GM20431 (cell line): ENCODE measurements around the gene FAM151A.

Experiments
- in situ Hi-C: fragments of 300-500 bp; cut with MseI, MboI; formaldehyde crosslinking; loops from one replicate; pipeline ENCODE4 v1.15.0; 2020; ENCODE audit warnings: low sequenced_read_pairs; ENCODE audit not compliant: unreplicated experiment

The FAM151A gene

DNA sequence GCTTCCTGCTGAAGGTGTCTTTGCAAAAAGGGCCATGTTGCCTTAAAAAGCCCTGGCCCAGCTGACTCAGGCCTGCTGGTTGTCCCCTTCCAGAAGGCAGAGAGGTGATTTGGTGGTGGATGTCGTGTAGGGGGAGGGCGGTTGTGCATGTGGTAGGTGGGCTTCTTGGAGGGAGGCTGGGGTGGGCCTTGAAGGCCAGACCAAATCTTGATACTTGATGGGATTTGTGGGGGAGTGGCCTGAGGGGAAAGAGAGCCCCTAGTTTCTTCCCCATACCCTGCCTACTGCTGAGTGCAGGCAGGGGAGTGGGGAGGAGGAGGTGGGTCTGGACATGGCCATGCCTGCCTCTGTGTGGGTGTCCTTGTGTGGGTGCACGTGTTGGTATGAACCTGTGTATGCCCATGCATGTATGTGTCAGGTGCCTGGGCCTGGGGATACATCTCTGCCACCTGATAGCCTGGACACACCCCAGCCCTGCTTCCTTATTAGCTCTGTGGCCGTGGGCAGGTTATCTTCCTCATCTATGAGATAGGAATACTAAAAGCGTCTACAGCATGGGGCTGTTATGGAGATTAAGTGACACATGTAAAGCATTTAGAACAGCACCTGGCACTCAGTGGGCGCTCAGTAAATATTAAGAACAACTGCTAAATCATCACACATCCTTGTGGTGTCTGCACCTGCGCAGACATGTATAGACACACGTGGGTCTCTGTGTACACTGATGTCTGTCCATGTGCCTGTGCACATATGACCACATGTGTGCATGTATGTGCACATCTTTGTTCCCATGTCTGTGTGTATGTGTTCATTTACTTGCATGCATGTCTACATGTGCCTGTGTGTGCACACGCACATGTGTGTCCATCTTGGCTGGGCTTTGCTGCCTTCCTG, 17.0 kb downstream of the FAM151A start:
- in situ Hi-C loops: no loop called here

DNA sequence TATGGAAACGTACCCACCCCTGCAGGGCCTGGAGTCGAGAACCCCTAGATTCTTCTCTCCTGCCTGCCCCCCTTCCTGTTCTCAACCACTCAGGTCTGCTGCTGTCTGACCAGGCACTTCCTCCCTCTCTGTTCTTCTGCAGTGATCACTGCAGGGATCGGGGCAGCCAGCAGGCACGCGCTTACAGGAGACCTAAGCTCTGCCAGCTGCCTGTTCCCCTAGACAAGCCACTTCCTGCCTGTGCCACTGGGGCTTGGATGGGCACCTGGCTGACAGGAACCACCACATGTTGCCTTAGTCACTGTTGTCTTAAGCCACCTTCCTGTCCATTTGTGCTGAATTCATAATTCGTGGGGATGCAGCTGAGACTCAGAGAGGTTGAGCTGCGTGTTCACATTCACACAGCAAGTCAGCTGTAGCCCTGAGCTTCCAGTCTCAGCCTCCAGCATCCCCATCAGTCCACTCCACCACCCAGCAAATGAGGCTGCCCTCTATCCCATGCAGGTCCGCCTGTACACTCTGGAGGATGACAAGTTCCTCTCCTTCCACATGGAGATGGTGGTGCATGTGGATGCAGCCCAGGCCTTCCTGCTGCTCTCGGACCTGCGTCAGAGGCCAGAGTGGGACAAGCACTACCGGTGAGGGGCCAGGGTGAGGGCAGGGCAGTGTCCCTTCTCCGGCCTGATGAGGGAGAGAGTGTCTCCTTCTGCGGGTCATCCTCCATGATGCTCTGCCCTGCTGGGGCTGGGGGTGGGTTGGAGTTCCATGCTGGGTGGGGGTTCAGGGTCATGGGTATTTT, 18.6 kb downstream of the FAM151A start:
- in situ Hi-C loops: no loop called here

DNA sequence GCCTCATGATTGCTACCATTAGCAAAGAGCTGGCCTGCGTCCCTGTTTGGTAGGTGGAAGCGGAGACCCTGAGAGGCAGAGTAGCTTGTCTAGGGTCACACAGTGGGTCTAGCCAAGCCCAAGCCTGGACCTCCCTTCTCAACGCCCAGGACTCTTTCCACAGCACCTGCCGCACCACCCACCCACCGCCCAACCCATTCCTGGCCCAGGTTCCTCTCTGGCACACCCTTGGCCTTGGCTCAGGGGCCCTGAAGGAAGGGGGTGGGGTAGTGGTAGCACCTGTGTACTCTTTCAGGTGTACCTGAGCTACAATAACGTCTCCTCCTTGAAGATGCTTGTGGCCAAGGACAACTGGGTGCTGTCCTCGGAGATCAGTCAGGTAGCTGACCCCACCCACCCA, 19.3 kb downstream of the FAM151A start:
- in situ Hi-C loops: no loop called here

- in situ Hi-C loops: no loop called here
These were observed 20.1 kb downstream of the FAM151A start for GRCh38 chr1:54603241-54603640.

- in situ Hi-C loops: no loop called here
These were observed 20.8 kb downstream of the FAM151A start for GRCh38 chr1:54602554-54602953.

DNA sequence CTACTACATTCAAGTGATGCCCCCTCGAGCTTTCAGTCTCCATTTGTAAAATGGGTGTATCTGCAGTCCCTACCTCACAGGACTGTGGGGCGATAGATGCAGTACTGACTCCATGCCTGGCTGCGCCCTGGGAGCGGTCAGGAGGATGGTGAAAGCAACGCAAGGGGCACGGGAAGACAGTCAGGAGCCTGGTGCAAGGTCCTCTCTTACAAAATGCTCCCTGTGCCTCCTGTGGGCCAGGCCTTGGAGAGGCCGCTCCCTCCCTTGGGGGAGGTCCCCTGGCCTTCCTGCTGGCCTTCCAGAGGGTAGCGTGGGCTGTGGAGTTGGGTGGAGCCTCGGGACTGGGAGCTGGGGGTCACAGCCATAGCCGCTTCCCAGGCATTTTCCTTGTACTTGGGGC, 21.6 kb downstream of the FAM151A start:
- in situ Hi-C loops: no loop called here

DNA sequence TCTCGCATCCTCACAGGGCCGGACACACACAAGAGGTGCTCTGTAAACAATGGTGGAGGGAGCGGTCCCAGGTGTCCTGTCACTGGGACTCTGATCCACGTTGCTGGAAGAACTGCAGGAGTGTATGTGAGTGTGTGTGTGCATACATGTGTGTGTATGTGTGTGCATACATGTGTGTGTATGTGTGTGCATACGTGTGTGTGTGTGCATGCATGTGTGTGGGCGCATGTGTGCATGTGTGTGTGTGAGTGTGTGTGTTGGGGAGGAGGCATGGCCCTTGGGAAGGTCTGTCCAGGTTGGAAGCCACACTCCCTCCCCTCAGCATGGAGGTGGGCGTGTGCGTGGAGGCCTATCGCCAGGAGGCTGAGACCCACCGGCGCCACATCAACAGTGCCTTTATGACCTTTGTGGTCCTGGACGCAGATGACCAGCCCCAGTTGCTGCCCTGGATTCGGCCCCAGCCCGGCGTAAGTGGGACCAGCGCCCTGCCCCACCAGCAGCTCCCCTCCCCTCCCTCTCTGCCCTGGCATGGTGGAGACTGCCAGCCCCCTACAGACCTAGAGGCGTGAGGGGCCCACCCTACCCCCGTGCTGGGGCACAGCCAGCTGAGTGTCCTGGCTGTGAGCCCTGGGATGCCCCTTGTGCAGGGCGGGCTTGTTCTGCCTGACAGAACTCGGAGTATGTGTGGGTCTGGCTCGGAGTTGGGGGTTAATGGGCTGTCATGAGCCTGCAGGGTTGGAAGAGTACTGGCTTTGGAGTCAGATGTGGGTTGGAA, 22.2 kb downstream of the FAM151A start:
- in situ Hi-C loops: no loop called here

GRCh38 chr1:54599211-54599823, 24.0 kb downstream of the FAM151A start:
- in situ Hi-C loops: no loop called here

GRCh38 chr1:54597455-54598030, 25.8 kb downstream of the FAM151A start:
- in situ Hi-C loops: no loop called here

DNA sequence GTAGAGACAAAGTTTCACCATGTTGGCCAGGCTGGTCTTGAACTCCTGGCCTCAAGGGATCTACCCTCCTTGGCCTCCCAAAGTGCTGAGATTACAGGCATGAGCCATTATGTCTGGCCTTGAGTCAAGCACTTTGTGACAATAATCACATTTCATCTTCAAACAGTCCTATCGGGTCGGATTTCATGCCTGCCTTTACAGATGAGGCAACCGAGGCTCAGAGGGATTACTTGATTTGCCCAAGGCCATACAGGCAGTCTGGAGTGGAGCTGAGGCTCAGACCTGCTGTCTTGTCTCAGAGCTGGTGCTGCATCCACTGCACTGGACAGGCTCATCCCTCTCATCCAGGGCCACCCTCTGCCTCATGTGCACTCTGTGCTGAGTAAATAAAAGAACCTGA, 26.6 kb downstream of the FAM151A start:
- in situ Hi-C loops: no loop called here

GRCh38 chr1:54595956-54596498, 27.3 kb downstream of the FAM151A start:
- in situ Hi-C loops: no loop called here

DNA sequence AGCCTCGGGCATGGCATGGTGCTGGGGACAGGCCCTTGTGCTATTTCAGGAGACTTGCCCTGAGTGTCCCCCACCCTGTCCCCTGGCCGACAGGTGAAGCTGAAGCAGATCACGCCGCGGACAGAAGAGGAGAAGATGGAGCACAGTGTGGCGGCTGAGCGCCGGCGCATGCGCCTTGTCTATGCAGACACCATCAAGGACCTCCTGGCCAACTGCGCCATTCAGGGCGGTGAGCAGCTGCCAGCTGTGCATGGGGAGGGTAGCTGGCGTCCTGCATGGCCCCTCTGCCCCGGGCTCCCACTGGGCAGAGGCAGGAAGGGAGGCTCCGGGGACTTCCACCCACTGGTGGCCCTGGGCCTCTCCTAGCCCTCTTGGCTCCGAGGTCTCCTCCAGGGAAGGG, 28.9 kb downstream of the FAM151A start:
- in situ Hi-C loops: no loop called here

GRCh38 chr1:54593571-54594160, 29.7 kb downstream of the FAM151A start:
- in situ Hi-C loops: no loop called here

- in situ Hi-C loops: no loop called here
These were observed 32.1 kb downstream of the FAM151A start for GRCh38 chr1:54591127-54591756.

- in situ Hi-C loops: no loop called here
These were observed 34.9 kb downstream of the FAM151A start for GRCh38 chr1:54588377-54588776.

- in situ Hi-C loops: no loop called here
These were observed 37.9 kb downstream of the FAM151A start for GRCh38 chr1:54585181-54586066.

DNA sequence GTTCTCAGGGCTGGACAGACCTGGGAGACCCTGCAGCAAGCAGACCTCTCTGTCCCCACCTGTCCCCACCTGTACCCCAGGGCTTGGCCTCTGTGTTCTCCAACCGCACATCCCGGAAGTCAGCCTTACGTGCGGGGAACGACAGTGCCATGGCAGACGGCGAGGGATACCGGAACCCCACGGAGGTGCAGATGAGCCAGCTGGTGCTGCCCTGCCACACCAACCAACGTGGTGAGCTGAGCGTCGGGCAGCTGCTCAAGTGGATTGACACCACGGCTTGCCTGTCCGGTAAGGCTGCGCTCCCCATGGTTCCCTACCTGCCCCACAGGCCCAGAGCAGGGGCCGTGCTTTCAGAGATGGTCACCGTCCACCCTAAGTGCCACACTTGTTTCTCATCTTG, 38.8 kb downstream of the FAM151A start:
- in situ Hi-C loops: no loop called here

GRCh38 chr1:54583871-54584270, 39.5 kb downstream of the FAM151A start:
- in situ Hi-C loops: no loop called here
